K562 (cell line): ENCODE results near the gene TMEM39B.

ENCODE experiments used
- BDP1 ChIP-seq: IDR thresholded peaks from 3 replicates; pipeline ENCODE4 v1.6.1; 2011; ENCODE audit not compliant: insufficient read length, insufficient read depth
- CHD2 ChIP-seq: IDR thresholded peaks from 2 replicates; pipeline ENCODE4 v1.6.1; 2011; ENCODE audit warnings: low read depth, low read length
- ELF4 ChIP-seq: fragments of 450-650 bp; formaldehyde crosslinking; IDR thresholded peaks from 2 replicates; pipeline ENCODE4 v1.4.0; 2022; ENCODE audit warnings: missing genetic modification characterization
- GABPA ChIP-seq: fragments of 200-800 bp; sonication (Bioruptor generic); conservative IDR thresholded peaks from 2 replicates; pipeline ENCODE4 v1.6.1; 2016; ENCODE audit warnings: low read depth, missing genetic modification characterization, missing compliant biosample characterization
- SIN3A ChIP-seq, 2 experiments: fragments of 150-350 bp in 1 of 2; IDR thresholded peaks; 2 replicates each; pipeline ENCODE4 v1.6.1; 2011 to 2016; ENCODE audit warnings: borderline replicate concordance in 2 of 2, low read depth in 2 of 2, low read length in 2 of 2, mild to moderate bottlenecking in 2 of 2, moderate library complexity in 2 of 2; ENCODE audit not compliant: control insufficient read depth in 1 of 2
- ZNF184 ChIP-seq: sonication (generic); formaldehyde crosslinking; IDR thresholded peaks from 2 replicates; pipeline ENCODE4 v1.5.0; 2020; ENCODE audit warnings: missing genetic modification reagents
- ZNF24 ChIP-seq: fragments of 450-650 bp; IDR thresholded peaks from 2 replicates; pipeline ENCODE4 v1.6.1; 2016
- TF ChIP-seq, protein P1 (sequence below), 2 experiments: fragments of 450-650 bp; conservative IDR thresholded peaks; 2 replicates each; pipeline ENCODE4 v1.6.1; 2017; ENCODE audit warnings: mild to moderate bottlenecking in 2 of 2, moderate library complexity in 2 of 2

DNA sequence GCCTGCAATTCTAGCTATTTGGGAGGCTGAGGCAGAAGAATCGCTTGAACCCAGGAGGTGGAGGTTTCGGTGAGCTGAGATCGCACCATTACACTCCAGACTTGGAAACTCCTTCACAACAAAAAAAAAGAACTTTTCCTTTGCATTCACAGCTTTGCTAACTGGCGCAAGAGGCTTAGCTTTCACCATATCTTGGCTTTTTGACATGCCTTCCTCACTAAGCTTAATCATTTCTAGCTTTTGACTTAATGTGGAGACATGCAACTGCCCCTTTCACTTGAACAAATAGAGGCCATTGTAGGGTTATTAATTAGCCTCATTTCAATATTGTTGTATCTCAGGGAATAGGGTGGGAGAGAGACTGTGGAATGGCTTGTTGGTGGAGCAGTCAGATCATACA, 43.8 kb downstream of the TMEM39B start:
- TF ChIP-seq BDP1 (no peak), ZNF184 (CRISPR knock-in tag) (no peak), ELF4 (CRISPR knock-in tag) (no peak), SIN3A (IDR thresholded peaks at IDR 0.05; ENCODE audit: borderline replicate concordance in 2 of 2, control insufficient read depth in 1 of 2, low read depth in 2 of 2, low read length in 2 of 2) (no peak), GABPA (tag) (no peak), ZNF24 (no peak), CHD2 (no peak)
- TF ChIP-seq, protein P1, sequence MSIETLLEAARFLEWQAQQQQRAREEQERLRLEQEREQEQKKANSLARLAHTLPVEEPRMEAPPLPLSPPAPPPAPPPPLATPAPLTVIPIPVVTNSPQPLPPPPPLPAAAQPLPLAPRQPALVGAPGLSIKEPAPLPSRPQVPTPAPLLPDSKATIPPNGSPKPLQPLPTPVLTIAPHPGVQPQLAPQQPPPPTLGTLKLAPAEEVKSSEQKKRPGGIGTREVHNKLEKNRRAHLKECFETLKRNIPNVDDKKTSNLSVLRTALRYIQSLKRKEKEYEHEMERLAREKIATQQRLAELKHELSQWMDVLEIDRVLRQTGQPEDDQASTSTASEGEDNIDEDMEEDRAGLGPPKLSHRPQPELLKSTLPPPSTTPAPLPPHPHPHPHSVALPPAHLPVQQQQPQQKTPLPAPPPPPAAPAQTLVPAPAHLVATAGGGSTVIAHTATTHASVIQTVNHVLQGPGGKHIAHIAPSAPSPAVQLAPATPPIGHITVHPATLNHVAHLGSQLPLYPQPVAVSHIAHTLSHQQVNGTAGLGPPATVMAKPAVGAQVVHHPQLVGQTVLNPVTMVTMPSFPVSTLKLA (conservative IDR thresholded peaks at IDR 0.05), result no peak
